PC-9 (cell line): ENCODE measurements around the gene RNF180. TPM values are rescaled to one million over a fixed set of nuclear protein-coding genes. Genes with fewer than 3 reads are reported as not detected.
"Not testable (repeated sequence)": the region's sequence is repeated elsewhere in the genome, so short reads cannot be mapped to it uniquely, and the experiment has no call there.

Source experiments
- BruUV-seq: library from RNA; stranded (reverse); fragments of 400-500 nt; replicated peaks from 2 replicates; lab custom pipeline; 2021; lab: Mats Ljungman, UMichigan
- CTCF ChIA-PET: fragments of 300-600 bp; sonication (Branson Sonifier 250); formaldehyde crosslinking; loops from one replicate; lab custom pipeline; 2022; ENCODE audit warnings: antibody characterized with exemption; lab: Charles Lee
- POLR2A ChIA-PET: fragments of 300-600 bp; sonication (Branson Sonifier 250); formaldehyde crosslinking; loops from one replicate; lab custom pipeline; 2022; ENCODE audit warnings: antibody characterized with exemption; ENCODE audit not compliant: unreplicated experiment; lab: Charles Lee
- DNase-seq, 2 experiments: peaks; one replicate each; pipeline versions ENCODE4 v3.0.0 to v3.0.0-alpha.2; 2015 to 2022; ENCODE audit warnings: mixed read lengths in 1 of 2
- H2AFZ ChIP-seq: fragments of 200-600 bp; sonication (generic); 2 replicates; pipeline ENCODE4 v1.8.1; 2017; ENCODE audit warnings: antibody characterized with exemption
- H3F3A ChIP-seq: fragments of 200-600 bp; sonication (generic); 2 replicates; pipeline ENCODE4 v1.8.1; 2017; ENCODE audit warnings: antibody characterized with exemption, mild to moderate bottlenecking, low read depth; ENCODE audit not compliant: insufficient read depth
- H3K27ac ChIP-seq: fragments of 200-600 bp; sonication (generic); 2 replicates; pipeline ENCODE4 v1.6.1; 2016; ENCODE audit warnings: mixed run types
- H3K27me3 ChIP-seq: fragments of 200-600 bp; sonication (generic); 2 replicates; pipeline ENCODE4 v1.6.1; 2016; ENCODE audit warnings: low read depth, mixed run types; ENCODE audit not compliant: insufficient read depth
- H3K36me3 ChIP-seq: fragments of 200-600 bp; sonication (generic); 2 replicates; pipeline ENCODE4 v1.6.1; 2016; ENCODE audit warnings: low read depth, mixed run types
- H3K4me1 ChIP-seq: fragments of 200-600 bp; sonication (generic); replicated peaks from 2 replicates; pipeline ENCODE4 v1.6.1; 2016; ENCODE audit warnings: mixed run types; ENCODE audit not compliant: insufficient read depth
- H3K4me2 ChIP-seq: fragments of 200-600 bp; sonication (generic); 2 replicates; pipeline ENCODE4 v1.6.1; 2017; ENCODE audit warnings: mixed run types
- H3K4me3 ChIP-seq: fragments of 200-600 bp; sonication (generic); 2 replicates; pipeline ENCODE4 v1.6.1; 2016; ENCODE audit warnings: mixed run types
- H3K79me2 ChIP-seq: fragments of 200-600 bp; sonication (generic); 2 replicates; pipeline ENCODE4 v1.6.1; 2017; ENCODE audit warnings: low read depth, mixed run types
- H3K9me2 ChIP-seq: fragments of 200-600 bp; sonication (generic); 2 replicates; pipeline ENCODE4 v1.8.1; 2017; ENCODE audit warnings: mild to moderate bottlenecking; ENCODE audit not compliant: insufficient read depth
- H3K9me3 ChIP-seq: fragments of 200-600 bp; sonication (generic); 2 replicates; pipeline ENCODE4 v1.8.1; 2016; ENCODE audit warnings: low read depth; ENCODE audit not compliant: insufficient read depth
- H4K20me1 ChIP-seq: fragments of 200-600 bp; sonication (generic); 2 replicates; pipeline ENCODE4 v1.8.1; 2017; ENCODE audit not compliant: insufficient read depth
- EZH2 ChIP-seq: fragments of 200-600 bp; sonication (generic); IDR thresholded peaks from 2 replicates; pipeline ENCODE4 v1.8.0; 2017; ENCODE audit warnings: antibody characterized with exemption, low read depth
- intact Hi-C: fragments of 100-400 bp; cut with micrococcal nuclease; formaldehyde crosslinking; loops from one replicate; pipeline ENCODE4 v1.10.0; 2022; ENCODE audit not compliant: unreplicated experiment
- total RNA-seq: library from RNA; stranded (reverse); gene quantifications from 2 replicates; pipeline ENCODE4 v1.2.3, GENCODE V29; 2021
- TF ChIP-seq, protein P1 (sequence below): fragments of 200-600 bp; sonication (generic); conservative IDR thresholded peaks from 2 replicates; pipeline ENCODE4 v1.6.1; 2017; ENCODE audit warnings: mixed run types, antibody characterized with exemption, mild to moderate bottlenecking, moderate library complexity

The RNF180 gene
- total RNA-seq, 1 experiment from 2014 or later = not detected

DNA sequence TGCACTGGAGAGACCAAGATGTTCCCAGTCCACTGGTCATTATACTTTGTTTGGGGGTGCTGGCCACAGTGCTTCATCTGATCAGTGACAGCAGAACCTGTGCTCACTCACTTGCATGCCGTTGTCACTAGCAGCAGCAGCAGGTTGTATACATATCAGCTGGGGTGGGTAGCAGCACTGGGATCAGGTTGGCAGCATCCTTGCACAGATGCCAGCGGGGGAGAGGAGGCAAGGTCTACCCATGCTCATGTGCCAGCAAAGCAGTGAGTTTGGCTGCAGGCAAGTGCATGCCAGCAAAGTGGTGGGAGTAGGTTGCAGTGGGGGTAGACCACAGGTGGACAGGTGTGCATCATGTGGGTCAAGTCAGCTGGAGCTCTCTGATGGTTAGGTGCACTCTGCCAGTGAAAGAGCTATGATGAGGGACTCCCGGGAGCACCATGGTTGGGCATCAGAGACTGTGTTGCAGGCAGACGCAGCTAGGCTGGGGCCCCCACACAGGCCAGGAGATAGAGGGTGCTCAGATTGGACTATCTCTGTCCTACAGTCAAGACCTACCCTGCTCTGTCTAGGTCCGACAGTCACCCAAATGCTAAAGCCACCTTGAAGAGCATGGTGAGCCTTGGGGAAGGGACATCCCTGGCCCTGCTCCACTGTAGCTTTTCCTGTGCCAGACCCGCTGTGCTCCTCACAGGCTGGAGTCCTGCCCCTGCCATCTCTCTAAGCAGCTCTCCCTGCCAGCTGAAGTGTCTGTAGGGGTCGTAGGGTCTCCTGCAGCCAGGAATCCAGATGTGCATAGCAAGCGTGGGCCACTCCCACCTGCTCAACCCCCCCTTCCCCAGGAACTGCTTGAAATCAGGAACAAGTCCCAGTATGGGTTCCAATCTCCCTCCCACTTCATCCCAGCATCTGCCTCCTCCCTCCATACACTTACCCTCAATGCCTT is 119.8 kb downstream of the RNF180 start:
- no peak overlapping the region for H3K4me2 ChIP-seq
- TF ChIP-seq, protein P1, sequence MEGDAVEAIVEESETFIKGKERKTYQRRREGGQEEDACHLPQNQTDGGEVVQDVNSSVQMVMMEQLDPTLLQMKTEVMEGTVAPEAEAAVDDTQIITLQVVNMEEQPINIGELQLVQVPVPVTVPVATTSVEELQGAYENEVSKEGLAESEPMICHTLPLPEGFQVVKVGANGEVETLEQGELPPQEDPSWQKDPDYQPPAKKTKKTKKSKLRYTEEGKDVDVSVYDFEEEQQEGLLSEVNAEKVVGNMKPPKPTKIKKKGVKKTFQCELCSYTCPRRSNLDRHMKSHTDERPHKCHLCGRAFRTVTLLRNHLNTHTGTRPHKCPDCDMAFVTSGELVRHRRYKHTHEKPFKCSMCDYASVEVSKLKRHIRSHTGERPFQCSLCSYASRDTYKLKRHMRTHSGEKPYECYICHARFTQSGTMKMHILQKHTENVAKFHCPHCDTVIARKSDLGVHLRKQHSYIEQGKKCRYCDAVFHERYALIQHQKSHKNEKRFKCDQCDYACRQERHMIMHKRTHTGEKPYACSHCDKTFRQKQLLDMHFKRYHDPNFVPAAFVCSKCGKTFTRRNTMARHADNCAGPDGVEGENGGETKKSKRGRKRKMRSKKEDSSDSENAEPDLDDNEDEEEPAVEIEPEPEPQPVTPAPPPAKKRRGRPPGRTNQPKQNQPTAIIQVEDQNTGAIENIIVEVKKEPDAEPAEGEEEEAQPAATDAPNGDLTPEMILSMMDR = no peak
- TF ChIP-seq EZH2 = no peak
- no peaks in the 10 kb centered on the region for H3K9me3 ChIP-seq
- no peaks in the 10 kb centered on the region for H3K36me3 ChIP-seq
- H3K79me2 ChIP-seq = no peaks in the 10 kb centered on the region
- H3K27me3 ChIP-seq = no peaks in the 10 kb centered on the region; the same call in 1 of the 2 replicates
- H3F3A ChIP-seq = no peaks in the 10 kb centered on the region
- no peaks in the 10 kb centered on the region for H4K20me1 ChIP-seq
- no peak overlapping the region for H2AFZ ChIP-seq
- H3K9me2 ChIP-seq = no peaks in the 10 kb centered on the region
- intact Hi-C loops = no loop called here
- no peak overlapping the region for H3K27ac ChIP-seq
- no TSS peak for BruUV-seq
- ChIA-PET CTCF (no interaction called here), POLR2A (no interaction called here)
- no peak overlapping the region for H3K4me3 ChIP-seq
- DNase-seq = no peak
- no peaks in the 10 kb centered on the region for H3K4me1 ChIP-seq

GRCh38 chr5:64286381-64286780 is 120.7 kb downstream of the RNF180 start:
- no peak overlapping the region for H3K4me2 ChIP-seq
- H3K9me2 ChIP-seq = no peaks in the 10 kb centered on the region
- no peaks in the 10 kb centered on the region for H3K4me1 ChIP-seq
- H3K27ac ChIP-seq = no peak overlapping the region
- no peak for DNase-seq
- ChIA-PET POLR2A (no interaction called here), CTCF (no interaction called here)
- TF ChIP-seq, protein P1 = no peak
- TF ChIP-seq EZH2 = no peak
- H2AFZ ChIP-seq = no peak overlapping the region
- H3K36me3 ChIP-seq = no peaks in the 10 kb centered on the region
- H3K79me2 ChIP-seq = no peaks in the 10 kb centered on the region
- no peaks in the 10 kb centered on the region; the same call in 1 of the 2 replicates for H3K27me3 ChIP-seq
- H3F3A ChIP-seq = no peaks in the 10 kb centered on the region
- no peak overlapping the region for H3K4me3 ChIP-seq
- no peaks in the 10 kb centered on the region for H3K9me3 ChIP-seq
- BruUV-seq = no TSS peak
- no peaks in the 10 kb centered on the region for H4K20me1 ChIP-seq
- intact Hi-C loops = no loop called here

- H2AFZ ChIP-seq, H3K36me3 ChIP-seq, H3K9me2 ChIP-seq, H3K4me2 ChIP-seq, H3K27me3 ChIP-seq, CTCF ChIA-PET, POLR2A ChIA-PET, H3K79me2 ChIP-seq, H3K4me1 ChIP-seq, H4K20me1 ChIP-seq, H3K4me3 ChIP-seq, BruUV-seq, DNase-seq, H3K9me3 ChIP-seq, H3F3A ChIP-seq, intact Hi-C loops, H3K27ac ChIP-seq: not testable (repeated sequence)
Measured at GRCh38 chr5:64288496-64288895, 122.9 kb downstream of the RNF180 start.
